NCI-H82 (cell line): ENCODE data around the gene LYPD5.

ENCODE experiments used
- DNase-seq: peaks from one replicate; lab custom pipeline; 2025; lab: John Stamatoyannopoulos, UW

The LYPD5 gene

DNA sequence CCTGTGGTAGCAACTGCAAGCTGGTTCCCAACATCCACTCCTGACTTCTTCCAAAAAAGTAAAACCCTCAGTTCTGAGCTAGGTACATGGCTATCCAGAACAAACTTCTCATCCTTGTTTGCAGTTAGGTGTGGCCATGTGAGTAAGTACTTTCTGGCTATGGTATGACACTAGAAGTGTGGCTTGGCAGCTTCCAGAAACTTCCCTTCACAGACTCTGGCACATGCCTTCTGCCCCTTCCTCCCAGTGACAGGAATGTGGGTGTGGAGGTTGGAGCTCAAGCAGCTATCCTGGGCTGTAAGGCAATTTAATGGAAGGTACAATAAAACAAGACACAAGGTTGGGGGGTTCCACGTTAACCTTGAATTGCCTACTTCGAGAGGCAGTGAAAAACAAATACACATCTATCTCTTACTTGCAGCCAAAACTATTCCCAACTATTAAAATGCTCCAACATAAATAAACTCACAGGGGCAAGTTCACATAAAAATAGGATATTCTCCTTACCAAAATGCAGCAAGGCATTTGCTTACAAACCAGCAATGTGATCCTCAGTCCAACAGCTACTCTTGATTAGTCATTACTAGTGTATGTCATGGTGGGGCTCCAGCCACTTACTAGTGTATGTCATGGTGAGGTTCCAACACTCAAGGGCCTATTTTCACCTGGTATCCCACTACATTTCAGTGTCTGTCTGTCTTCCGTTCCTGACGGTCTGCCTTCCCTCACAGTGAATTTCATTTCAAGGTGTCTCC lies 50.6 kb downstream of the LYPD5 start:
- DNase-seq, result no peak

DNA sequence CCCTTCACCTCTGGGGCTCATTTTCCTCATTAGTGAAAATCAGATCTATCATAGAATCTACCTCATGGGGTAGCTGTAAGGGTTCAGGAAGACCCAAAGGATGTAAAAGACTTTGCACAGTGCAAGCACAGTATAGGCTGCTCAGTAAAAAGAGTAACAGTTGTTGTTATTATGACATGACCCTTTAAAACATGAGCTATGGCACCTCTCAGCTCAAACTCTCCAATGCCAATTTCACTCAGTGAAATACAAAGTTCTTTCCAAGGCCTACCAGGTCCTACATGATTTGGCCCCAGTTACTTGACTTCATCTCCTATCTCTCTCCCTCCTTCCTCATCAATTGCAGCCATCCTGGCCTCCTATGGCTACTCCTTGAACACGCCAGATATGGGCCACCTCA lies 52.3 kb downstream of the LYPD5 start:
- DNase-seq, result no peak

DNA sequence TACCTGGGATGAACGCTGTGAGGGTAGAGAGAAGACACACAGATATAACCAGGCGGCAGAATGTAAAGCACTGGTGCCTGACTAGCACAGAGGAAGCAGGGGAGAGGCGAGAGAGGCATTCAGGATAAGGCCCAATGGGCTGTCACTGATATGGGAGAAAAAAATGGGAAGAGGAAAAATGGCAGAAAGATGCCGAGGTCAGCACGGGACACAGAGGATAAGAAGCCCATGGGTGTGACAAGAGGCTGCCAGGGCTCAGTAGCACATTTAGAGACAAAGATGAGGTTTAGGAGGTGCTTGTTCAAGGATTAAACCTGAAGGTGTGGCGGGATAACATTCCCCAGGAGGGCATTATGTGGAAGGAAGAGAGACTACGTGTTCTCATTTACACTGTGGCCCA lies 53.1 kb downstream of the LYPD5 start:
- no peak for DNase-seq

DNA sequence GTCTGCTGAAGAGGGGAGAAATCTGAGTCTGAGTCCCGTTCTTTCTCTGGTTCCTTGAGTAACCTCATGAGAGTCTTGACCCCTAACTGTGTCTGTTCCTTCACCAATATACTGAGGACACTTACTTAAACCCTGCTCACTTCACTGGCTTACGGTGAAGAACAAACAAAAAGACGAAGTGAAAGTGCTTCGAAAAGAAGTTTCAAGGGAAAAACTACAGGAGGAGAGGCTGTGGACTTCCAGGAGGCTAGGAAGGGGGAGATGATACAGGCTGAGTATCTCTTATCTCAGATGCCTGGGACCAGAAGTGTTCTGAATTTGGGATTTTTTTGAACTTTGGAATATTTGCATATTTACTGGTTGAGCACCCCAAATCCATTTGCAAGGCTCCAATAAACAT lies 53.6 kb downstream of the LYPD5 start:
- DNase-seq, result no peak

DNA sequence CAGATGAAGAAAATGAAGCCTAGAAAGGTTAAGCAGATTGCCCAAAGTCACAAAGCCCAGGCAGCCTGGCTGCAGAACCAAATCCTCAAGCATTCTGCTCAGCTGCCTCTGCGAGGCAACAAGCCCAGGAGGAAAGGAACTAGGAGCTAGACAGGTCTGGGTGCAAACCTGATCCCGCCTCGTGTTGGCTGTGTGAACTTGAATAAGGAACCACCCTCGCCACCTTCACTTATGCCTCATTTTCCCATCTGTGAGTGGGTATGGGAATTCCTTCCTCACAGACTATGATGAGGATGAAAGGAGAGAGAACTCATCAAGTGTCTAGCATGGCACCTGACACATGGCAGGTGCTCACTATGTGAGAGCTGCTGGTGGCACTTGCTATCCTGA lies 54.0 kb downstream of the LYPD5 start:
- no peak for DNase-seq

DNA sequence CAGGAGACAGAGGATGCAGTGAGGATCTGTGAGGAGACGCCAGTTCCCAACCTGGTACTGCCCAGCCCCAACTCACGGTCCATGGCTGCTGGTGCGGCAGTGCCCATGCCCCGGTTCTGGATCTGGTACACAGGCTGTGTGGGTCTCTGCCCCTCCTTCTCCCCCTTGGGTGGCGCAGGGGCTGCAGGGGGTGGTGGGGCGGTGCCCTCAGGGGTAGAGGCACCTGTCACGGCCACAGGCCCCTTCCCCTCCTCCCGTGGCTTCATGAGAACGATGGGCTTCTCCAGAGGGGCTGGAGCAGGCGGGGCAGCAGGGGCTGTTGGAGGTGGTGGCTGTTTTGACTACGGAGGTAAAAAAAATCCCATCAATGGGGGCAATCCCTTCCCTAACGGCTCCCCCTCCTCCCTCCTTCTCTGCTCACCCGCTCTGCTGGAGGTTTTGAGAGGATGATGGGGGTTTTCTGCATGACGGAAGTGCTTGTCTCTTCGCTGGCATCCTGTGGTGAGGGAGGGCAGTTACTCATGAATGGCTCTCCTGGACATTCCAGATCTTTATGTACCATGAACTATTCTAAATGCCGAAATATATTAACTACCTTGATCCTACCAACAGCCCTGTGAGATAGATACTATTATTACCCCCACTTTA lies 54.6 kb downstream of the LYPD5 start:
- DNase-seq, result no peak
